H9 (cell line): ENCODE results near the gene ANXA4. TPM values are rescaled to one million over a fixed set of nuclear protein-coding genes. Genes with fewer than 3 reads are reported as not detected.

Experiments used
- DNase-seq: peaks from one replicate; pipeline ENCODE4 v3.0.0-alpha.2; 2017
- H2AFZ ChIP-seq: one replicate; pipeline ENCODE4 v1.6.1; 2013; ENCODE audit warnings: mild to moderate bottlenecking, low read length, control low read depth, moderate library complexity
- H2AK5ac ChIP-seq: 2 replicates; pipeline ENCODE4 v1.6.1; 2013; ENCODE audit warnings: low read length, control low read depth, mixed read lengths; ENCODE audit not compliant: insufficient read length
- H2BK120ac ChIP-seq: one replicate; pipeline ENCODE4 v1.6.1; 2013; ENCODE audit warnings: low read depth, mild to moderate bottlenecking, low read length, control low read depth, inconsistent platforms; ENCODE audit not compliant: poor library complexity, severe bottlenecking
- H2BK12ac ChIP-seq: 2 replicates; pipeline ENCODE4 v1.6.1; 2013; ENCODE audit warnings: low read length, control low read depth, mixed read lengths, low read depth; ENCODE audit not compliant: insufficient read length
- H2BK15ac ChIP-seq: 2 replicates; pipeline ENCODE4 v1.6.1; 2013; ENCODE audit warnings: low read depth, low read length, control low read depth
- H2BK20ac ChIP-seq: one replicate; pipeline ENCODE4 v1.6.1; 2013; ENCODE audit warnings: low read depth, mild to moderate bottlenecking, low read length, control low read depth, inconsistent platforms; ENCODE audit not compliant: poor library complexity, severe bottlenecking
- H2BK5ac ChIP-seq: 2 replicates; pipeline ENCODE4 v1.6.1; 2013; ENCODE audit warnings: low read length, control low read depth, mixed read lengths; ENCODE audit not compliant: insufficient read length
- H3K14ac ChIP-seq: 2 replicates; pipeline ENCODE4 v1.6.1; 2013; ENCODE audit warnings: low read length, control low read depth; ENCODE audit not compliant: insufficient read depth
- H3K18ac ChIP-seq: 2 replicates; pipeline ENCODE4 v1.6.1; 2013; ENCODE audit warnings: low read depth, mild to moderate bottlenecking, mixed read lengths, low read length, control low read depth; ENCODE audit not compliant: insufficient read length
- H3K23ac ChIP-seq: 2 replicates; pipeline ENCODE4 v1.6.1; 2013; ENCODE audit warnings: low read length, control low read depth, mixed read lengths, low read depth; ENCODE audit not compliant: insufficient read length
- H3K23me2 ChIP-seq: 2 replicates; pipeline ENCODE4 v1.6.1; 2013; ENCODE audit warnings: low read depth, mild to moderate bottlenecking, mixed read lengths, low read length, control low read depth; ENCODE audit not compliant: insufficient read length, poor library complexity, severe bottlenecking
- H3K27ac ChIP-seq: 2 replicates; pipeline ENCODE4 v1.5.1; 2013; ENCODE audit warnings: low read length, control low read depth, mixed read lengths, low read depth; ENCODE audit not compliant: insufficient read length
- H3K27me3 ChIP-seq: 2 replicates; pipeline ENCODE4 v1.6.1; 2013; ENCODE audit warnings: low read length, control low read depth, inconsistent platforms; ENCODE audit not compliant: insufficient read depth
- H3K4ac ChIP-seq: 2 replicates; pipeline ENCODE4 v1.6.1; 2013; ENCODE audit warnings: low read depth, mild to moderate bottlenecking, control low read depth, inconsistent platforms, low read length, moderate library complexity
- H3K4me1 ChIP-seq: 2 replicates; pipeline ENCODE4 v1.6.1; 2013; ENCODE audit warnings: low read length, control low read depth, inconsistent platforms; ENCODE audit not compliant: insufficient read depth
- H3K4me2 ChIP-seq: 2 replicates; pipeline ENCODE4 v1.6.1; 2013; ENCODE audit warnings: low read length, control low read depth, mixed read lengths; ENCODE audit not compliant: insufficient read length, insufficient read depth
- H3K56ac ChIP-seq: 2 replicates; pipeline ENCODE4 v1.6.1; 2013; ENCODE audit warnings: low read depth, mild to moderate bottlenecking, mixed read lengths, low read length, control low read depth; ENCODE audit not compliant: insufficient read length
- H3K79me1 ChIP-seq: 2 replicates; pipeline ENCODE4 v1.6.1; 2013; ENCODE audit warnings: low read depth, mild to moderate bottlenecking, moderate library complexity, low read length, control low read depth, inconsistent platforms; ENCODE audit not compliant: insufficient read depth, poor library complexity, severe bottlenecking
- H3K79me2 ChIP-seq: 2 replicates; pipeline ENCODE4 v1.6.1; 2013; ENCODE audit warnings: low read length, control low read depth, inconsistent platforms; ENCODE audit not compliant: insufficient read depth
- H3K9ac ChIP-seq: 2 replicates; pipeline ENCODE4 v1.6.1; 2013; ENCODE audit warnings: low read length, control low read depth, mixed read lengths; ENCODE audit not compliant: insufficient read length; ENCODE audit errors: extremely low read depth
- H3K9me3 ChIP-seq: one replicate; pipeline ENCODE4 v1.6.1; 2013; ENCODE audit warnings: low read depth, low read length, inconsistent platforms; ENCODE audit not compliant: control insufficient read depth
- H3T11ph ChIP-seq: one replicate; pipeline ENCODE4 v1.6.1; 2013; ENCODE audit warnings: mild to moderate bottlenecking, low read length, control low read depth, inconsistent platforms
- H4K20me1 ChIP-seq: one replicate; pipeline ENCODE4 v1.6.1; 2013; ENCODE audit not compliant: control insufficient read depth, insufficient read length, insufficient read depth
- H4K5ac ChIP-seq: 2 replicates; pipeline ENCODE4 v1.6.1; 2013; ENCODE audit warnings: low read depth, mild to moderate bottlenecking, mixed read lengths, low read length, control low read depth; ENCODE audit not compliant: insufficient read length
- H4K8ac ChIP-seq: replicated peaks from 2 replicates; pipeline ENCODE4 v1.6.1; 2013; ENCODE audit warnings: low read length, control low read depth, mixed read lengths, low read depth; ENCODE audit not compliant: insufficient read length
- H4K91ac ChIP-seq: 2 replicates; pipeline ENCODE4 v1.6.1; 2013; ENCODE audit warnings: low read depth, mild to moderate bottlenecking, moderate library complexity, mixed read lengths, low read length, control low read depth; ENCODE audit not compliant: insufficient read length
- H3K27ac Mint-ChIP-seq, 3 experiments: 2 replicates in 2 of 3; 3 replicates in 1 of 3; pipeline ENCODE4 v1.8.0; 2020 to 2021; ENCODE audit warnings: mixed read lengths in 3 of 3, mild to moderate bottlenecking in 1 of 3, moderate library complexity in 1 of 3
- H3K27me3 Mint-ChIP-seq: 2 replicates; pipeline ENCODE4 v1.8.0; 2021; ENCODE audit warnings: low read depth, mild to moderate bottlenecking, moderate library complexity, mixed read lengths
- H3K36me3 Mint-ChIP-seq, 3 experiments: 2 replicates in 2 of 3; 3 replicates in 1 of 3; pipeline ENCODE4 v1.8.0; 2020 to 2021; ENCODE audit warnings: low read depth in 3 of 3, mixed read lengths in 3 of 3; ENCODE audit not compliant: insufficient read depth in 1 of 3
- H3K4me1 Mint-ChIP-seq, 2 experiments: 2 replicates each; pipeline ENCODE4 v1.8.0; 2020; ENCODE audit warnings: mixed read lengths in 2 of 2
- H3K4me3 Mint-ChIP-seq, 2 experiments: 2 replicates in 1 of 2; 3 replicates in 1 of 2; pipeline ENCODE4 v1.8.0; 2020 to 2021; ENCODE audit warnings: mild to moderate bottlenecking in 2 of 2, mixed read lengths in 2 of 2, moderate library complexity in 1 of 2
- H3K9me3 Mint-ChIP-seq, 2 experiments: 2 replicates in 1 of 2; 3 replicates in 1 of 2; pipeline ENCODE4 v1.8.0; 2020; ENCODE audit warnings: mild to moderate bottlenecking in 2 of 2, mixed read lengths in 2 of 2, moderate library complexity in 1 of 2
- CTCF ChIP-seq: fragments of 200-600 bp; sonication (generic); conservative IDR thresholded peaks from 3 replicates; pipeline ENCODE4 v1.8.0; 2021; ENCODE audit warnings: antibody characterized with exemption, mild to moderate bottlenecking
- WGBS: extraction: QIAGEN DNeasy Blood & Tissue Kit; methylation state at CpG from one replicate; pipeline ENCODE4 v1.1.7; 2013; ENCODE audit warnings: missing lambda C conversion rate, low lambda C conversion rate, mixed read lengths; ENCODE audit not compliant: insufficient read length; ENCODE audit errors: extremely low coverage; 5-methylcytosine and 5-hydroxymethylcytosine counted together
- total RNA-seq: library from RNA; stranded (reverse); gene quantifications from 2 replicates; pipeline ENCODE4 v1.2.1, GENCODE V29; 2021

The ANXA4 gene
- total RNA-seq, 1 experiment from 2014 or later, result 14.4 TPM

GRCh38 chr2:69811591-69811990 lies 69.7 kb downstream of the ANXA4 start:
- Histone ChIP-seq H4K20me1 (no peaks in the 10 kb centered on the region), H3K27me3 (no peaks in the 10 kb centered on the region), H2BK20ac (no peak overlapping the region), H2BK120ac (no peak overlapping the region), H3K79me1 (no peaks in the 10 kb centered on the region), H3T11ph (no peak overlapping the region), H3K56ac (no peak overlapping the region), H3K9me3 (no peaks in the 10 kb centered on the region), H3K27ac (no peak overlapping the region), H3K14ac (no peak overlapping the region), H3K18ac (no peak overlapping the region), H3K79me2 (no peaks in the 10 kb centered on the region), H2BK12ac (no peak overlapping the region), H2AFZ (no peak overlapping the region), H3K4me1 (no peaks in the 10 kb centered on the region), H3K9ac (no peak overlapping the region), H4K5ac (no peak overlapping the region), H2AK5ac (no peak overlapping the region), H4K8ac (no peak overlapping the region), H2BK15ac (no peak overlapping the region), H2BK5ac (no peak overlapping the region), H4K91ac (no peak overlapping the region), H3K23ac (no peak overlapping the region), H3K23me2 (no peaks in the 10 kb centered on the region), H3K4me2 (no peak overlapping the region), H3K4ac (no peak overlapping the region)
- no peaks in the 10 kb centered on the region for H3K36me3 Mint-ChIP-seq
- WGBS, result no CpG with 5 or more reads among the region's 3 CpGs
- no peaks in the 10 kb centered on the region for H3K9me3 Mint-ChIP-seq
- no peak for TF ChIP-seq CTCF
- H3K27ac Mint-ChIP-seq, result no peak overlapping the region
- DNase-seq, result no peak
- H3K27me3 Mint-ChIP-seq, result no peaks in the 10 kb centered on the region
- no peak overlapping the region for H3K4me3 Mint-ChIP-seq
- H3K4me1 Mint-ChIP-seq, result peaks cover 9 to 10% of the 10 kb centered on the region in 2 experiments
